K562 (cell line): ENCODE data around the gene RAB1B. TPM values are rescaled to one million over a fixed set of nuclear protein-coding genes. Genes with fewer than 3 reads are reported as not detected.

Experiments used
- ATAC-seq: fragments of 200-7000 bp; cut with Tn5 transposase; 3 replicates; pipeline ENCODE4 v1.9.1; 2020; ENCODE audit warnings: moderate library complexity
- BruUV-seq: library from RNA; stranded (reverse); fragments of 400-500 nt; replicated peaks from 2 replicates; lab custom pipeline; 2021; lab: Mats Ljungman, UMichigan
- CTCF ChIA-PET: fragments of 300-600 bp; formaldehyde crosslinking; extraction: SDS; loops from one replicate; lab custom pipeline; 2021; ENCODE audit warnings: low intra/inter-chr PET ratio; lab: Yijun Ruan, JAX
- POLR2A ChIA-PET: fragments of 300-600, 350-650 bp; sonication (Branson Sonifier 250); formaldehyde crosslinking; extraction: SDS; loops from one replicate; lab custom pipeline; 2021; ENCODE audit warnings: antibody characterized with exemption, inconsistent platforms; lab: Yijun Ruan, JAX
- DNase-seq, 4 experiments: peaks; one replicate each; pipeline versions ENCODE4 v3.0.0 to v3.0.0-alpha.2; 2011 to 2018; ENCODE audit warnings: low spot score in 3 of 4, mixed read lengths in 3 of 4; ENCODE audit errors: extremely low read depth in 1 of 4
- FAIRE-seq: peaks from 2 replicates; lab custom pipeline; 2011; peaks lifted over from hg19 to GRCh38; lab: Jason Lieb, UNC
- H2AFZ ChIP-seq: 2 replicates; pipeline ENCODE4 v1.6.0; 2011; ENCODE audit warnings: low read depth, low read length, control low read depth, inconsistent platforms
- H3K27ac ChIP-seq: fragments of 200-600 bp; 3 replicates; pipeline ENCODE4 v1.8.0; 2011; ENCODE audit warnings: low read depth, mild to moderate bottlenecking, control low read depth, inconsistent platforms, low read length, moderate library complexity, mixed read lengths; ENCODE audit errors: extremely low read depth
- H3K27me3 ChIP-seq, 2 experiments: fragments of 300-600 bp in 1 of 2; 2 replicates in 1 of 2; 3 replicates in 1 of 2; pipeline versions ENCODE4 v1.6.0 to v1.8.0; 2011; ENCODE audit warnings: inconsistent platforms in 2 of 2, low read length in 2 of 2, mild to moderate bottlenecking in 1 of 2, mixed read lengths in 1 of 2, moderate library complexity in 1 of 2; ENCODE audit not compliant: control insufficient read depth in 2 of 2, insufficient read depth in 2 of 2
- H3K36me3 ChIP-seq: fragments of 300-600 bp; 3 replicates; pipeline ENCODE4 v1.8.0; 2011; ENCODE audit warnings: mild to moderate bottlenecking, low read length, inconsistent platforms; ENCODE audit not compliant: control insufficient read depth, insufficient read depth
- H3K4me1 ChIP-seq, 2 experiments: fragments of 200-600 bp in 1 of 2; replicated peaks in 1 of 2; 2 replicates in 1 of 2; 3 replicates in 1 of 2; pipeline versions ENCODE4 v1.5.1 to v1.8.0; 2011; ENCODE audit warnings: inconsistent platforms in 2 of 2, low read length in 2 of 2, mild to moderate bottlenecking in 1 of 2, mixed read lengths in 1 of 2, moderate library complexity in 1 of 2; ENCODE audit not compliant: control insufficient read depth in 2 of 2, insufficient read depth in 2 of 2
- H3K4me2 ChIP-seq: 2 replicates; pipeline ENCODE4 v1.6.1; 2011; ENCODE audit warnings: low read length, control low read depth, inconsistent platforms, mixed read lengths; ENCODE audit not compliant: insufficient read depth
- H3K4me3 ChIP-seq: fragments of 200-600 bp; sonication (generic), shearing (Covaris generic); 2 replicates; pipeline ENCODE4 v1.5.1; 2016; ENCODE audit warnings: control low read depth, inconsistent platforms
- H3K79me2 ChIP-seq: fragments of 200-600 bp; 3 replicates; pipeline ENCODE4 v1.8.0; 2011; ENCODE audit warnings: low read length, inconsistent platforms; ENCODE audit not compliant: control insufficient read depth, insufficient read depth
- H3K9ac ChIP-seq, 2 experiments: 2 replicates each; pipeline versions ENCODE4 v1.6.0 to v1.6.1; 2011; ENCODE audit warnings: low read depth in 2 of 2, low read length in 2 of 2, control low read depth in 1 of 2, inconsistent platforms in 1 of 2, mild to moderate bottlenecking in 1 of 2, mixed read lengths in 1 of 2; ENCODE audit not compliant: insufficient read depth in 1 of 2
- H3K9me1 ChIP-seq: one replicate; pipeline ENCODE4 v1.6.0; 2011; ENCODE audit warnings: inconsistent platforms, mild to moderate bottlenecking, low read length, moderate library complexity; ENCODE audit not compliant: control insufficient read depth, insufficient read depth
- H3K9me3 ChIP-seq: replicated peaks from 2 replicates; pipeline ENCODE4 v1.5.1; 2011; ENCODE audit warnings: low read depth, low read length, inconsistent platforms; ENCODE audit not compliant: control insufficient read depth, insufficient read depth
- H4K20me1 ChIP-seq: replicated peaks from 2 replicates; pipeline ENCODE4 v1.6.1; 2011; ENCODE audit warnings: low read length, inconsistent platforms, mixed read lengths; ENCODE audit not compliant: control insufficient read depth, insufficient read depth
- BCOR ChIP-seq: fragments of 450-650 bp; IDR thresholded peaks from 2 replicates; pipeline ENCODE4 v1.6.1; 2016
- E2F4 ChIP-seq: sonication (generic); formaldehyde crosslinking; IDR thresholded peaks from 2 replicates; pipeline ENCODE4 v1.8.0; 2022; ENCODE audit warnings: mild to moderate bottlenecking, low read depth, missing genetic modification reagents
- HIVEP1 ChIP-seq: fragments of 250-450 bp; sonication (Bioruptor Pico); IDR thresholded peaks from 2 replicates; pipeline ENCODE4 v1.4.0; 2020; ENCODE audit warnings: mild to moderate bottlenecking
- KLF6 ChIP-seq: fragments of 250-450 bp; sonication (Bioruptor Pico); IDR thresholded peaks from 2 replicates; pipeline ENCODE4 v1.4.0; 2020; ENCODE audit warnings: mild to moderate bottlenecking, moderate library complexity, borderline replicate concordance
- MXI1 ChIP-seq: IDR thresholded peaks from 2 replicates; pipeline ENCODE4 v1.6.1; 2011; ENCODE audit warnings: low read depth, mild to moderate bottlenecking, improper control_type of control experiment, low read length
- MYBL2 ChIP-seq, 2 experiments: fragments of 450-650 bp in 1 of 2; sonication (generic) in 1 of 2; formaldehyde crosslinking in 1 of 2; IDR thresholded peaks; 2 replicates each; pipeline versions ENCODE4 v1.6.1 to v1.8.1; 2017 to 2022; ENCODE audit warnings: borderline replicate concordance in 1 of 2, inconsistent platforms in 1 of 2, low read depth in 1 of 2, mild to moderate bottlenecking in 1 of 2, missing genetic modification reagents in 1 of 2, moderate library complexity in 1 of 2
- PHF20 ChIP-seq: fragments of 450-650 bp; IDR thresholded peaks from 2 replicates; pipeline ENCODE4 v1.6.1; 2018; ENCODE audit not compliant: partially characterized antibody
- POLR3A ChIP-seq: IDR thresholded peaks from 2 replicates; pipeline ENCODE4 v1.6.1; 2011; ENCODE audit warnings: borderline replicate concordance, mild to moderate bottlenecking, moderate library complexity; ENCODE audit not compliant: insufficient read length, insufficient read depth; ENCODE audit errors: extremely low read depth
- PTRF ChIP-seq: fragments of 450-650 bp; IDR thresholded peaks from 2 replicates; pipeline ENCODE4 v1.6.1; 2016; ENCODE audit warnings: mild to moderate bottlenecking, missing genetic modification characterization, missing compliant biosample characterization
- SUPT5H ChIP-seq: fragments of 450-650 bp; IDR thresholded peaks from 2 replicates; pipeline ENCODE4 v1.6.1; 2016
- THRB ChIP-seq: fragments of 450-650 bp; formaldehyde crosslinking; conservative IDR thresholded peaks from 2 replicates; pipeline ENCODE4 v1.4.0; 2022; ENCODE audit warnings: mild to moderate bottlenecking, missing genetic modification characterization
- ZC3H11A ChIP-seq: IDR thresholded peaks from 2 replicates; pipeline ENCODE4 v1.6.1; 2012; ENCODE audit warnings: low read depth, low read length, improper control_type of control experiment
- ZNF24 ChIP-seq: fragments of 450-650 bp; IDR thresholded peaks from 2 replicates; pipeline ENCODE4 v1.6.1; 2016
- ZNF347 ChIP-seq: fragments of 450-650 bp; formaldehyde crosslinking; IDR thresholded peaks from 2 replicates; pipeline ENCODE4 v1.4.0; 2020; ENCODE audit warnings: low read depth, mild to moderate bottlenecking, moderate library complexity
- ZNF644 ChIP-seq: fragments of 200-800 bp; sonication (Bioruptor generic); IDR thresholded peaks from 2 replicates; pipeline ENCODE4 v1.6.1; 2016; ENCODE audit warnings: low read depth, missing genetic modification characterization, missing compliant biosample characterization
- WGBS: fragments of 100-300 bp; shearing (Covaris generic); methylation state at CpG from one replicate; pipeline ENCODE4 v1.1.6; 2016; ENCODE audit warnings: low coverage, mixed read lengths; ENCODE audit not compliant: insufficient coverage; ENCODE audit errors: missing lambda C conversion rate; 5-methylcytosine and 5-hydroxymethylcytosine counted together
- in situ Hi-C: fragments of 300-500 bp; cut with MboI; formaldehyde crosslinking; loops from 4 replicates; pipeline ENCODE4 v1.15.0; 2018; ENCODE audit warnings: inconsistent platforms, mixed read lengths
- intact Hi-C: fragments of 100-400 bp; cut with micrococcal nuclease; formaldehyde crosslinking; loops from 2 replicates; pipeline ENCODE4 v1.14.2; 2022
- polyA plus RNA-seq, 8 experiments: library from polyadenylated mRNA; depleted of rRNA in 4 of 8; stranded (reverse) in 5 of 8; unstranded in 3 of 8; fragments of >200 nt; fragmentation: Nextera tagmentation in 2 of 8; fragmentation: Illumina TruSeq in 1 of 8; extraction: Ambion mirVana in 2 of 8; extraction: Trizol in 1 of 8; gene quantifications; 2 replicates each; pipeline versions ENCODE4 v1.2.1 to v1.2.3, GENCODE V29; 2011 to 2014; ENCODE audit warnings: inconsistent platforms in 1 of 8, missing spikeins in 1 of 8
- total RNA-seq, 7 experiments: library from RNA; depleted of rRNA in 6 of 7; stranded (reverse); fragments of >200 nt in 6 of 7; fragmentation: Illumina TruSeq in 2 of 7; extraction: Trizol in 2 of 7; gene quantifications; 2 replicates each; pipeline versions ENCODE4 v1.2.1 to v1.2.3, GENCODE V29; 2011 to 2021; ENCODE audit warnings: low replicate concordance in 1 of 7

RAB1B gene
- total and polyA plus RNA-seq, 9 of the 15 experiments (the other 6 are each of a cell fraction or from before 2014, with no cell fraction given) = 5.6 to 146 (median 98.6) TPM

- no peak overlapping the region for H3K9ac ChIP-seq
- no TSS peak for BruUV-seq
- DNase-seq = no peak
- no peak for FAIRE-seq
- no peak for ATAC-seq
- TF ChIP-seq SUPT5H = no peak
- no peak for TF ChIP-seq ZNF644 (tag)
- no peak for TF ChIP-seq E2F4 (CRISPR knock-in tag)
- no peak for TF ChIP-seq THRB (CRISPR knock-in tag)
- no peak for TF ChIP-seq BCOR
- TF ChIP-seq PTRF (tag) = no peak
- TF ChIP-seq KLF6 (CRISPR knock-in tag) = no peak
- no peak for TF ChIP-seq ZNF24
- TF ChIP-seq PHF20 = no peak
- no peak for TF ChIP-seq HIVEP1
- TF ChIP-seq POLR3A = no peak
- no peak for TF ChIP-seq MXI1
- TF ChIP-seq ZC3H11A = no peak
- TF ChIP-seq ZNF347 (CRISPR knock-in tag) = no peak
- no peak for TF ChIP-seq MYBL2 (IDR thresholded peaks at IDR 0.05; ENCODE audit: low read depth)
- no peak for TF ChIP-seq MYBL2 (CRISPR knock-in tag; IDR thresholded peaks at IDR 0.05; ENCODE audit: borderline replicate concordance)
- H3K27ac ChIP-seq = no peak overlapping the region
- intact Hi-C loops = no loop called here
- peaks cover 8 to 48% of the 10 kb centered on the region in 2 experiments for H3K4me1 ChIP-seq
- H2AFZ ChIP-seq = no peak overlapping the region
- H3K79me2 ChIP-seq = peaks cover 5% of the 10 kb centered on the region
- H3K9me1 ChIP-seq = no peaks in the 10 kb centered on the region
- H3K4me2 ChIP-seq = no peak overlapping the region
- no peak overlapping the region for H3K4me3 ChIP-seq
- no peaks in the 10 kb centered on the region for H3K9me3 ChIP-seq
- in situ Hi-C loops = no loop called here
- ChIA-PET POLR2A (no interaction called here), CTCF (no interaction called here)
- 0 out of 2 replicates have a peak, but pooled peaks cover 5% of the 10 kb centered on the region for H4K20me1 ChIP-seq
- WGBS = 5% methylated on average over 3 of the region's 4 CpGs
- no peaks in the 10 kb centered on the region for H3K36me3 ChIP-seq
- H3K27me3 ChIP-seq = peaks cover 0 to 8% of the 10 kb centered on the region in 2 experiments; a peak in 2 of 5 replicates
Measured at GRCh38 chr11:66293352-66293751, 24.9 kb downstream of the RAB1B start.
